Esophagus (tissue), 2 donors: ENCODE measurements around the gene TNN. TPM values are rescaled to one million over a fixed set of nuclear protein-coding genes. Genes with fewer than 3 reads are reported as not detected.

Experiments used
- H3K27ac ChIP-seq, 2 donors: one replicate each; pipeline ENCODE4 v1.5.1; 2013; ENCODE audit warnings: low read depth in 2 of 2, mild to moderate bottlenecking in 2 of 2, inconsistent platforms in 1 of 2, low read length in 1 of 2, moderate library complexity in 1 of 2
- H3K27me3 ChIP-seq, 2 donors: one replicate each; pipeline ENCODE4 v1.6.1; 2013; ENCODE audit warnings: low read length in 2 of 2, control low read depth in 1 of 2, mild to moderate bottlenecking in 1 of 2; ENCODE audit not compliant: insufficient read depth in 2 of 2, control insufficient read depth in 1 of 2
- H3K36me3 ChIP-seq, 2 donors: one replicate each; pipeline ENCODE4 v1.6.1; 2013; ENCODE audit warnings: low read length in 1 of 2; ENCODE audit not compliant: control insufficient read depth in 2 of 2, insufficient read depth in 2 of 2
- H3K4me1 ChIP-seq, 2 donors: one replicate each; pipeline ENCODE4 v1.6.1; 2013; ENCODE audit warnings: low read length in 1 of 2; ENCODE audit not compliant: control insufficient read depth in 2 of 2, insufficient read depth in 2 of 2
- H3K4me3 ChIP-seq, 2 donors: one replicate each; pipeline ENCODE4 v1.5.1; 2013; ENCODE audit warnings: low read length in 2 of 2, mild to moderate bottlenecking in 2 of 2, low read depth in 1 of 2, moderate library complexity in 1 of 2
- H3K9me3 ChIP-seq, 2 donors: one replicate each; pipeline ENCODE4 v1.6.1; 2013; ENCODE audit warnings: mild to moderate bottlenecking in 2 of 2, low read depth in 1 of 2, low read length in 1 of 2, moderate library complexity in 1 of 2; ENCODE audit not compliant: control insufficient read depth in 2 of 2, insufficient read depth in 1 of 2
- WGBS, 2 donors: extraction: QIAGEN DNeasy Blood & Tissue Kit; methylation state at CpG; one replicate each; pipeline ENCODE4 v1.1.7; 2013; 5-methylcytosine and 5-hydroxymethylcytosine counted together
- polyA plus RNA-seq, 2 donors: library from polyadenylated mRNA; stranded (reverse); fragments of 200-250 nt; gene quantifications; one replicate each; pipeline ENCODE4 v1.2.3, GENCODE V29; 2013
- donor health status: healthy with polysubstance abuse.
- donor health status: Bipolar disorder and iron deficiency.

The TNN gene
- polyA plus RNA-seq, 2 donors = 0.07 to 0.08 TPM

DNA sequence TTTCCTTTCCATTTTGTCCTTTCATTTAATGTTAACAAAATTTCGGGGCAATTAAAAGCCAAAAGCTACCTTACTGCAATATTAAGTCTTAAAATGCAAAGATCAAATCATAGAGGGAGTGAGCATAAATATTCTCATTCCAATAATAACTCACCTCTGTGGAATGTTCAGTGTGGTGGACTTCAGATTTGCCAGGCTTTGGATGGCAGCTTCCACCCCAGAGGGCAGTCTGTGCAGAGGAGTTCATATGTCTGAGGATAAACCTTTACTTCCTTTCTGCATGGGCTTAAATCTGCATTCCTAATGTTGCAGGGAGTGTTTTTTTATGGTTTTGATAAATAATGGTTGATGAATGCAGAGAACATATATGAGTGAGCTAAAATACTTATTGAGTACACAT lies 108.6 kb downstream of the TNN start:
- WGBS, 2 donors = 94 to 96% methylated on average over 1 of the region's 1 CpG
- H3K9me3 ChIP-seq = no peaks in the 10 kb centered on the region
- peaks cover 2% of the 10 kb centered on the region in 2 donors for H3K36me3 ChIP-seq

GRCh38 chr1:175178056-175178455 lies 110.4 kb downstream of the TNN start:
- no peak overlapping the region for H3K27ac ChIP-seq
- H3K27me3 ChIP-seq = no peaks in the 10 kb centered on the region
- H3K36me3 ChIP-seq = peaks cover 2% of the 10 kb centered on the region in 2 donors
- H3K9me3 ChIP-seq = no peaks in the 10 kb centered on the region
- H3K4me3 ChIP-seq = no peak overlapping the region
- H3K4me1 ChIP-seq = peaks cover 4 to 11% of the 10 kb centered on the region in 2 donors
- 80 to 92% methylated on average over 1 of the region's 1 CpG for WGBS, 2 donors

More for the DNA sequence above, 108.6 kb downstream of the TNN start:
- Histone ChIP-seq H3K27me3 (no peaks in the 10 kb centered on the region), H3K27ac (no peak overlapping the region), H3K4me3 (no peak overlapping the region), H3K4me1 (peaks cover 4 to 11% of the 10 kb centered on the region in 2 donors)

GRCh38 chr1:175178456-175178855 lies 110.8 kb downstream of the TNN start:
- H3K4me1 ChIP-seq = peaks cover 4 to 11% of the 10 kb centered on the region in 2 donors
- no peaks in the 10 kb centered on the region for H3K9me3 ChIP-seq
- no peak overlapping the region for H3K4me3 ChIP-seq
- peaks cover 2% of the 10 kb centered on the region in 2 donors for H3K36me3 ChIP-seq
- 51 to 61% methylated on average over 3 of the region's 3 CpGs for WGBS, 2 donors
- no peaks in the 10 kb centered on the region for H3K27me3 ChIP-seq
- no peak overlapping the region for H3K27ac ChIP-seq

DNA sequence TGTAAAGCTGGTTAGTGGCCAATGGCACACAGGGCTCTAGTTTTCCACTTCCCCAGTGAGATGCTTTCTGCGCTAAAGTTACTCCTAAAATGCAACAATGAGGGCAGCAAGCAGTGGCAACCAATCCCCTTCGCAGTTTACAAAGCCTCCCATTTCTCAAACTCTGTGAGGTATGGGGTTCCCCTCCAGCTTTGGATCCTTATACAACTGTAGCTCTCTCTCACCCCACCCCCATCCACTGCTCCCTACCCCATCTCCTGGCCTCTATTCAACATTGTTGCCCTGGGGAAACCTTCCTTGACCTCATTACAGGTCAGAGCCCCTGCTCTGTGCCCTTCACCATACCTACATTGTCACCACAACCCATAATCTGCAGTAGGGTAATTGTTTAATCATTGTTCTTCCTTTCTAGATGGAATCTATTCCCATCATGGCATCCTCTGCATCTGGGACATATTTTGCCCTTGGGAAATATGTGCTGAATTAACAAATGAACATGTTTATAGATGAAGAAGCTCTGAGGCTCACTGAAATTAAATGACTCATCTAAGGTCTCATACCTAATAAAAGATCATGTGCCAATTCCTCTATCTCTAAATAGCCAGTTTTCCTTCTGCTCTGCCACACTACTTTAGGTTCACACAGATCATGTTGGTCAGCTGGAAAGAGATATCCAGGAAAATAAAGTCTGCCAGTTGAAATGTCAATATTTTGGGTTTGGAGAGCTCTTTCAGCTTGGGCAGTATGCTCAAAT lies 112.4 kb downstream of the TNN start:
- WGBS, 2 donors = 90 to 93% methylated on average over 2 of the region's 2 CpGs
- Histone ChIP-seq H3K9me3 (no peaks in the 10 kb centered on the region), H3K27ac (no peak overlapping the region), H3K27me3 (no peaks in the 10 kb centered on the region), H3K4me1 (peaks cover 4 to 11% of the 10 kb centered on the region in 2 donors), H3K36me3 (peaks cover 2% of the 10 kb centered on the region in 2 donors), H3K4me3 (no peak overlapping the region)

DNA sequence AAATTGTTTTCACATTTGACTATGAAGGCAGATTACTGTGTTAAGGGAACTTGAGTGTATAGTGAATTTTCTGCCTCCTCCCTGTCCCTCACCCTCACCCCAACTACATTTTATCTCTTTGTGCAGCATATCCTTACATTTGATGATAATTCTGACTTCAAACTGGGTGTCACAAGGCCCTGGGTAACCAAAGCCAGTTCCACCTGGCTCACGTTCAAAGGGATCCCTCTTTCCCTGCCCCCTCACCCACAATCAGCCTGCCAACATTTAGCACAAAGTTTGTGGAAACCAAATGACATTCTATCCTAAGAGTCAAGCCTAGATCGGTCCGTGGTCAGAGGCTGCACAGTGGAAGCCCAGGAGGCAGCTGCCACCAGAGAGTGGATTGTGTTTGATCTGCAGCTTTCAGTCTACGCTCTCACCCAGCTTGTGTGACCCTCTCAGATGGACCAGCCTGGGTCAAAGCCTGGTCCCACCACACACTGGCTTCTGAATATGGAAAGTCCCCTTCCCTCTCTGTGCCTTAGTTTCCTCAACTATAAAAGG lies 114.6 kb downstream of the TNN start:
- Histone ChIP-seq H3K27me3 (no peaks in the 10 kb centered on the region), H3K9me3 (no peaks in the 10 kb centered on the region), H3K4me3 (no peak overlapping the region), H3K36me3 (peaks cover 2% of the 10 kb centered on the region in 2 donors), H3K27ac (no peak overlapping the region), H3K4me1 (peaks cover 4 to 11% of the 10 kb centered on the region in 2 donors)
- WGBS, 2 donors = 73 to 85% methylated on average over 4 of the region's 4 CpGs

DNA sequence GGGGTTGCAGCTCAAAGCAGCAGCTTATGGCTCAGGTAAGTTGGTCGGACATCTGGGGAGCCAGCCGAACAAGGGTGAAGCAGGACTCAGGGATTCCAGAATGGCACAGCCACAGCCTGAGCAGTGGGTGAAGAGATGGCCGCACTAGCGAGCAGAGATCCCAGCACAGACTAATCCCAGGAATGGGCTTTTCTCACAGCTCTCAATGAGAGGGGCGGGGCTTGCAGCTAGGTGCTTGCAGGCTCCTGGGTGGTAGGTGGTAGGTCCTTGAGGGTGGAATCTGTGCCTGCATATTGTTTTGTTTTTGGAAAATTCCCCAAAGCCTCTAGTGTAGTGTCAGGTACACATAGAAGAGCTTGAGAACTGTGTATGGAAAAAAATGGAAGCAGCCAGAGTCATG lies 116.0 kb downstream of the TNN start:
- no peaks in the 10 kb centered on the region for H3K36me3 ChIP-seq
- no peak overlapping the region for H3K4me3 ChIP-seq
- no peaks in the 10 kb centered on the region for H3K9me3 ChIP-seq
- H3K27ac ChIP-seq = no peak overlapping the region
- peaks cover 4 to 8% of the 10 kb centered on the region in 2 donors for H3K4me1 ChIP-seq
- no peaks in the 10 kb centered on the region for H3K27me3 ChIP-seq
- 94% methylated on average over 5 of the region's 5 CpGs for WGBS, 2 donors

DNA sequence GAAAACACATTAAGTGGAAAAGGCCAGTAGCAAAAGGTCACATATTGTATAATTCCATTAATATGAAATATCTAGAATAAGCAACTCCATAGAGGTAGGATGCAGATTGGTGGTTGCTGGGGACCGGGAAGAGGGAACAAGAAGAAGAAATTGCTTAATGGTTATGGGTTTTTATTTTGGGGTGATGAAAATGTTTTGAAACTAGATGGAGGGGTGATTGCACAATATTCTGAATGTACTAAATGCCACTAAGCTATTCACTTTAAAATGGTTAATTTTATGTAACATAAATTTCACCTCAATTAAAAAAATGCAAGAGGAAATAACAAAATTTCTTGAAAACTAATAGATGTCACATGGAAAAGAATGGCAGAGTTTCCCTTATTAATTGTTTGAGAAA lies 118.3 kb downstream of the TNN start:
- no peaks in the 10 kb centered on the region for H3K9me3 ChIP-seq
- no peaks in the 10 kb centered on the region for H3K36me3 ChIP-seq
- no peak overlapping the region for H3K27ac ChIP-seq
- H3K27me3 ChIP-seq = peaks cover 0 to 3% of the 10 kb centered on the region in 2 donors
- no peak overlapping the region for H3K4me3 ChIP-seq
- no peaks in the 10 kb centered on the region for H3K4me1 ChIP-seq
- WGBS, 2 donors = 90 to 91% methylated on average over 1 of the region's 1 CpG

DNA sequence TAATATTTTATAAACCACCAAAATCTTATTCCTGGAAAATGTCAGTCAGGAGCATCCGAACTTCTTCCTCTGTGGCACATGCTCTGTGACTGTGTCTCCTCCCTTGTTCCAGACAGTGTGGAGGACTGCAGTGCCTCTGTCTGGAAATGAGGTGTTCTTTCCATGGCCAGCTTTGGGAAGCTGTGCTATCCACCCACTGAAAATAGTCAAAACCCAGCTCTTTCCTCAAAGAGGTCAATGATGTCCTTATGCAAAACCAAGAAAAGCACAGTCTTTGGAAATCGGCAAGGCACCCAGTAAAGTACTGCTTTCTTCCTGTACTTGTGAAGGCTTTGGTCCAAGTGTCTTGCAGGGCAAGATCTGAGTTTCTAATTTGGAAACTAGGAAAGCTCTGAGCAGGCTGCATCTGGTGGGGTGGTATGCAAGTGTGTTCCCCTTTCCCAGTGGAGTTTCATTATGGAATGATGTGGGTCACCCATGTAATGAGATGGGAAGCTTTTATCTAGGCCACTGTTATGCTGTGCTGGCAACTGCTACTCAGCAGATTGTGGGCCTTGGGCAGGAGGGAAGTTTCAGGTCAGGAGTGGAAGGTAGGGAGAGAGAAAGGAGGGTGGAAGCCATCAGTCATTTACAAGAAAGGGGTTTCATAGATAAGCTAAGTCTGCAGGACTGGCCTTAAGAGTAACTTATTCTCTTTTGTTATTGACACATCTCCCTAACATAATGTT lies 119.0 kb downstream of the TNN start:
- H3K36me3 ChIP-seq = no peaks in the 10 kb centered on the region
- H3K9me3 ChIP-seq = no peaks in the 10 kb centered on the region
- H3K4me3 ChIP-seq = no peak overlapping the region
- peaks cover 0 to 3% of the 10 kb centered on the region in 2 donors for H3K27me3 ChIP-seq
- H3K4me1 ChIP-seq = no peaks in the 10 kb centered on the region
- H3K27ac ChIP-seq = no peak overlapping the region
- WGBS, 2 donors = 78 to 83% methylated on average over 2 of the region's 2 CpGs

GRCh38 chr1:175188936-175189335 lies 121.3 kb downstream of the TNN start:
- no peak overlapping the region for H3K4me3 ChIP-seq
- H3K36me3 ChIP-seq = no peaks in the 10 kb centered on the region
- WGBS, 2 donors = 47% methylated on average over 2 of the region's 2 CpGs
- H3K27ac ChIP-seq = no peak overlapping the region
- H3K27me3 ChIP-seq = peaks cover 0 to 3% of the 10 kb centered on the region in 2 donors
- H3K9me3 ChIP-seq = no peaks in the 10 kb centered on the region
- H3K4me1 ChIP-seq = peaks cover 0 to 3% of the 10 kb centered on the region in 2 donors
